ENCODE measurements around the gene NCOA5.

DNA sequence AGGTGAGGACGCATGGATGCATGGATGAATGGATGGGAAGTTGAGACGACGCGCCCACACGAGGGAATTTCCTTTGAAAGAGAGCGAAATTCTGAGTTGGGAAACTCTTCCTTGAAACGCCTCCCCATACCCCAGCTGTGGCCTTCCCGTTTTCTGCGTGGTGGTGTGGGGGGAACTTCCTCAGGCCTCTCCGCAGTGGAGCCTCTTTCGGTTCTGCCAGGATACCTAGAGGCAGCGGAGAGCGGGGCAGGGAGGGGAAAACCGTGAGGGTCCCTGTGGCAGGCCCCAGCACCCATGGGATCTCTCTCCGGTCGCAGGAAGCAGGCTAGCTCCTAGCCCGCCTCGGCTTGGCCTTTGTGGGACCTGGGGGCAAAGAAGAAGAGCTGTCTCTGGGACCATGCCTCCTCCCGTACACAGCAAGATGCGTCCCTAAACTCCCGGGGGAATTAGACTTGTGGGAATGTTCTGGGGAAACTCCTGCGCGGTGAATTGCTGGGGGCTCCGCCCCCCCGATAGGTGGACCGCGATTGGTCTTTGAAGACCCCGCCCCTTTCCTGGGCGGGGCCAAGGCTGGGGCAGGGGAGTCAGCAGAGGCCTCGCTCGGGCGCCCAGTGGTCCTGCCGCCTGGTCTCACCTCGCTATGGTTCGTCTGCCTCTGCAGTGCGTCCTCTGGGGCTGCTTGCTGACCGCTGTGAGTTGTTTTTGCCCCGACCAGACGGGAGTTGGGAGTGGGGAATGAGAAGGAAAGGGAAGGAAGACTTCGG is 28.1 kb upstream of the NCOA5 start, which contains the start of gene CD40:
- TF ChIP-seq ZNF138 (CRISPR knock-in tag; conservative IDR thresholded peaks at IDR 0.05), result no peak
- TF ChIP-seq, protein P1, sequence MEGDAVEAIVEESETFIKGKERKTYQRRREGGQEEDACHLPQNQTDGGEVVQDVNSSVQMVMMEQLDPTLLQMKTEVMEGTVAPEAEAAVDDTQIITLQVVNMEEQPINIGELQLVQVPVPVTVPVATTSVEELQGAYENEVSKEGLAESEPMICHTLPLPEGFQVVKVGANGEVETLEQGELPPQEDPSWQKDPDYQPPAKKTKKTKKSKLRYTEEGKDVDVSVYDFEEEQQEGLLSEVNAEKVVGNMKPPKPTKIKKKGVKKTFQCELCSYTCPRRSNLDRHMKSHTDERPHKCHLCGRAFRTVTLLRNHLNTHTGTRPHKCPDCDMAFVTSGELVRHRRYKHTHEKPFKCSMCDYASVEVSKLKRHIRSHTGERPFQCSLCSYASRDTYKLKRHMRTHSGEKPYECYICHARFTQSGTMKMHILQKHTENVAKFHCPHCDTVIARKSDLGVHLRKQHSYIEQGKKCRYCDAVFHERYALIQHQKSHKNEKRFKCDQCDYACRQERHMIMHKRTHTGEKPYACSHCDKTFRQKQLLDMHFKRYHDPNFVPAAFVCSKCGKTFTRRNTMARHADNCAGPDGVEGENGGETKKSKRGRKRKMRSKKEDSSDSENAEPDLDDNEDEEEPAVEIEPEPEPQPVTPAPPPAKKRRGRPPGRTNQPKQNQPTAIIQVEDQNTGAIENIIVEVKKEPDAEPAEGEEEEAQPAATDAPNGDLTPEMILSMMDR (IDR thresholded peaks at IDR 0.05), result no peak
